GM19372 (cell line): ENCODE results near the gene CYP4A22.
A peak's percentile ranks its signal among the peaks of the same experiment; 100 is the strongest.
"Not testable (repeated sequence)": the region's sequence is repeated elsewhere in the genome, so short reads cannot be mapped to it uniquely, and the experiment has no call there.

Experiments
- ATAC-seq: cut with Tn5 transposase; IDR thresholded peaks from one replicate; pipeline ENCODE4 v1.9.1; 2021; ENCODE audit warnings: mild to moderate bottlenecking, low read depth, moderate library complexity; ENCODE audit not compliant: unreplicated experiment

CYP4A22 gene

DNA sequence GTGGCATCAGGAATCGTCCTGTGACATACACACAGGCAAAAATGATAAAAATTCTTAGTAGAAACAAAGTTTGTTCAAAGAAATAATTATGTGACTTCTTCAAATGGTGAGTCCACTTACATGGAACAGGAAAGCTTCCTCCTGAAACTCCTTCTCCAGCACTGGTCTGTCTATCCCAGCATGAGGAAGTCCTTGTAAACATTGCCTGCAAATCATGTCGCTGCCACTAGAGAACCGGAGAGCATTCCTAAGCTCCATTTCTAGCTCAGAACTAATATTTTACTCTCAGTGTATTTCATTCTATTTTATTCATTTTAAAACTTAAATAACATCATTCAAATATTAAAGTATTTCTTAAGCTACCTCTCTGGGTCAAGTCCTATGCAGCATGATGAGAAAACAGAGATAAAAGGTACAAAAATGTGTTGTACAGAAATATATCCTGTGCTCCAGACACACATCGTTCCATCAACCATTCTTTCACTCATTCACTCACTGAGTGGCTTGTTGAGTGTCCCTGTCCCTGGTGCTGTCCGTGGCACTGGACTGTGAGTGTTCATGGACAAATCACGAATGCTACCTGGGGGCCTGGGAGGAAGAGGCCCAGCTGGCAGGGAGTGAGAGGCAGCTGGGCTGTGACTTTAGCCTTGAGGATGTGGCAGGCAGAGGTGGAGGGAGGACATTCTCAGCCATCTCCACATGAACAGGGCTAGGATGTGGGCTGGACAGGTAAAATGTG is 10.0 kb downstream of the CYP4A22 start:
- ATAC-seq, result no peak

GRCh38 chr1:47149162-47149561 is 11.9 kb downstream of the CYP4A22 start:
- ATAC-seq, result not testable (repeated sequence)

- not testable (repeated sequence) for ATAC-seq
Measured at GRCh38 chr1:47156457-47156856, 19.2 kb downstream of the CYP4A22 start.

GRCh38 chr1:47157957-47158356 is 20.7 kb downstream of the CYP4A22 start:
- not testable (repeated sequence) for ATAC-seq

- no peak for ATAC-seq
Measured at GRCh38 chr1:47160716-47161115, 23.5 kb downstream of the CYP4A22 start.

DNA sequence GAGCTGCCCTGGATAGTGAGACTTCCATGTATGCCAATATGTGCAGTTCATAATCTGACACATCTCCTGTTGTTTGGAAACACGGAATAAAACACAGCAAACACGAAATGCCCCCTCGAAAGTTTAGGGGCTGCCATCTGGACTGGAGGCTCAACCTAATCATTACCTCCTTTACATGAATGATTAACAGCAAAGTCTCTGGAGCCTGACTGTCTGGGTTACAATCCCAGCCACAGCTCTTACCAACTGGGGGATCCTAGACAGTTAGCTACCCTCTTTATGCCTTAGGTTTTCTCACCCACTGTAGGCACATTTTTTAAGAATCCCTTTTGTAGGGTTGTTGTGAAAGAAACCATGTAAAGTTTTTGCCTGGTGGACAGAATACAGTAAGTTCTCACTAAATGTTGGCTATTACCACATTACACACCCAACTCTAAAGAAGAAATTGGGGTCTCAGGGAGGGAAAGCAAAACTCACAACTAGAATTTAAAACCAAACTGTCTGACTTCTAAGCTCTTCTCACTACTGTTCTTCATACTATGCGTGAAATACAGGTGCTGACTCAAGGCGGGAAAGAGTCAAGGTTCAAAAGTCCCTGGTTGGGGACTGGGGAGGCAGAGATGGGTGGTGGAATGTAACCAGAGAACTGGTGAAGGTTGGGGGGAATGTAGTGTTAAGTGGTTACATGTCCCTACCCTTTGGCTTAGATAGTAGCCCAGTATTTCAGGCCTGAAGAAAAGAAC is 24.2 kb downstream of the CYP4A22 start:
- ATAC-seq, result no peak

DNA sequence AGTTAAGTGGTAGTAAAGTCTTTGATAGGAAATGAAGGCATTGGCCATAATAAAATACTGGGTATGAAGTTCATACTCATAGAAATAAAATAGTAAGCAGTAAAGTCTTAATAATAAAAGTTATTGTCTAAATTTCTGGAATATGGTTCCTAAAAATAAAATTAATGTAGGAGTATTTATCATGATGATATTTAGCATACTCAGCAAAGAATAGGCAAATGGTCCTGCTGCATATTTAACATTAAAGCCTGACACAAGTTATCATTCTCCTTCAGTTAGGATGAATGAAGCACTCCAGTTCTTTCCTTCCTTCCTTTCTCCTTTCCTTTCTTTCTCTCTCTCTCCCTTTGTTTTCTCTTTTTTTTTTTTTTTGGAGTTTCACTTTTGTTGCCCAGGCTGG is 27.3 kb downstream of the CYP4A22 start:
- no peak for ATAC-seq

DNA sequence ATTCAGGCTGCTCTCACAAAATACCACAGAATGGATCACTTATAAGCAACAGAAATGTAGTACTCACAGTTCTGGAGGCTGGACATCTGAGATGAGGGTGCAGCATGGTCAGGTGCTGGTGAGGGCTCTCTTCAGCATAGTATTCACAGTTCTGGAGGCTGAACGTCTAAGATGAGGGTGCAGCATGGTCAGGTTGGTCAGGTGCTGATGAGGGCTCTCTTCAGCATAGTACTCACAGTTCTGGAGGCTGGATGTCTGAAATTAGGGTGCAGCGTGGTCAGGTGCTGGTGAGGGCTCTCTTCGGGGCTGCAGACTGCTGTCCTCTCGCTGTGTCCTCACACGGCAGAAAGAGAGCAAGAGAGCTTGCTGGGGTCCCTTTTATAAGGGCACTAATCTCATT is 35.5 kb downstream of the CYP4A22 start:
- ATAC-seq, result no peak

DNA sequence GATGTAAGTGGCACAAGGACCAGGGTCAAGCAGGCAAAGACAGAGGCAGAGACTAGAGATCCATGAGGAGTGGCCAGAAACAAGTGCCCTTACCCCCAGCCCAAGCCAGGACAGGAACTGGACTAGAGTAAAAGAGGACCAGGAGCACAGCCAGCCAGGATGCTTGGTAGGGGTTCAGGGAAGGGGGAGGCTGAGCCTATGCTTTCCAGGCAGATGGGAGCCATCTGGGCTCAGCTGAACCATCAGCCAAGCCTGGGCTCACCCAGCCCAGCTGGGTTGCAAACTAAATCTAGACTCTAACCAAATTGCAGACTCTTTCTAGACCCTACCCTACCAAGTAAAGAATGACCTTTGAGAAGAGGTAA is 37.4 kb downstream of the CYP4A22 start:
- no peak for ATAC-seq

DNA sequence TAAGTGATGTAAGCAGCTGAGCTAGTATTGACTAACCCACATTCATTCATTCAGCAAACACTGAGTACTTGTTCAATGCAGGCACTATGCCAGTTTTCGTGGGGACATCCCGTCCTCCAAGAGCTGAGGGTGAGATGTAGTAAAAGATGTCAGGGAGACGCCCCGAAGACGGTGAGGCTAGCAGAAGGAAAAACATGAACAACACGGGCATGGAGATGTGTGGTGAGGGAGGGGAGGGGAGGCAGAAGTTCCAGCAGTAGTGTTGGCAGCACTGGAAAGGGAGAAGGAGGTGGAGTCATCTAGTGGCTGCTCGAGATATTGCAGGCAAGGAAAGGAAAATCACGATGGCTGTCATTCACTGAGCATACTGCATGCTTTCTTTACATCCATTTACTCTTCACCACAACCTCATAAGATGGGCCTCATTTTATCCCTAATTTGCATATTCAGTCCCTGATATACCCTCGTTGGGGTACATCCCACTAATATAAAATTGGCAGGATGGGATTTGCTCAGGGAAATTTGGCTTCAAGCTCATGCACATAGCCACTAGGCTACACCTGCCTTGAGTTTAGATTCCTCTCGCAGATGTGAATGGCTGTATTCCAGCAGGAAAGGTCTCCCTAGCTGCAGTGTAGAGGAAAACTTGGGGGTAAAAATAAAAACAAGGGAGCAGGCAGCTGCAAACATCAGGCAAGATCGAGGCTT is 38.1 kb downstream of the CYP4A22 start:
- peak; percentile 44 for ATAC-seq

DNA sequence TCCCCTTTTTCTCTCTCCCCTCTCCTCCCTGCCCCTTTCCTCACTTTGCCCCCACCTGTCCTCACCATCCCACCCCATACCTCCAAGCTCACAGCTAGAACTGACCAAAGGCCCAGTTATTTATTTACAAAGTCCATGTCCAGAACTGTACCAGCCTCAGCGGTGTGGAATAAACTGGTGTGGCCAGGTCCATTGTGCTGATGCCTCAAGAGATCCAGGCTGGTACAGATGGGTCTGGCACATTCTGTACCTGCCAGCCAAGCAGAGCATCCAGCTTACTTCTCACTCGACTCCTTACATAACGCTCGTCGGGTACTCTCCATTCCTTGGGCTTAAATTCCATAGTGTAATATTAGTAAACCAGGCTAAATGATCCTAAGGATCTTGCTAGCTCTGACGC is 40.8 kb downstream of the CYP4A22 start:
- ATAC-seq, result no peak

GRCh38 chr1:47178654-47179016 is 41.4 kb downstream of the CYP4A22 start:
- ATAC-seq, result no peak

DNA sequence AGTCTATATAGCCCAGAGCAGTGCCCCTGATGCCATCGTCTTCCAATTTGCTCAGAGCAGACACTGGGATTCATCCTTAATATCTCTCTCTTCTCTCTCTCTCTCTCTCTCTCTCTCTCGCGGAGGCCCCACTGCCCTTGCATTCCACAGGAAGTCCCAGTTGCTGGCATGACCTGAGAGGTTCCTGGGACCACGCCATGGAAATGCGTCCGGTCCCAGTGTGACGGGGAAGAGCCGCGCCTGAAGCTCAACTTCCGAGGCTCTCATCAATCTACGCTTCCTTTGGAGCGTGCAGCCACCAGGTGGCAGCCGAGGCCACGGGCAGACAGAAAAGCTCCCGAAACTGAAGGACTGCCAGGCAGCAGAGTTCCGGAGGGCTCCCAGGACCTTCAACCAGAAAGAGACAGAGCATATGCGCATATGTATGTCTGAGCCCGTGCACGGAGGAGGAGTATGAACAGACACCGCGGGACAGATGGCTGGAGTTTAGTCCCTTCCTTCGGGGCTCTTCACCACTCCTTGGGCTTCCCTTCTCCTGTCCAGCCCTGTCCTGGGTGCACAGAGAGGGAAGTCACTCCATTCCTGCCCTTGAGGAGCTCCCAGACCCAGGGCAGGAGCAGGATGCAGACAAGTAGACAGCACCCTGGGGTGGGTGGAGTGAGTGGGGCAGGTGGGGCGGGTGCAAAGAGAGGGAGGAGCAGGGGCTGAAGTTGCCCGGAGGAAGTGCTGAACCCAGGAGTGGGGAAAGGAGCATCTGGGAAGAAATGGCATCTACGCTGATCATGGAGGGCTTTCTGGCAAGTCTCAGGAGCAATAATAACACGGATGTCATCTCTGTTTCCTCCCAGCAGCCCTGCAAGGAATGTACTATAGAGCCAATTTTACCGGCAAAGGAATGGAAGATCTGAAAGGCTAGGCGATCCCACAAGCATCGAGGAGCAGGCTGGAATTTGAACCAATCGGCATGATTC is 42.1 kb downstream of the CYP4A22 start:
- ATAC-seq, result peak; percentile 87

DNA sequence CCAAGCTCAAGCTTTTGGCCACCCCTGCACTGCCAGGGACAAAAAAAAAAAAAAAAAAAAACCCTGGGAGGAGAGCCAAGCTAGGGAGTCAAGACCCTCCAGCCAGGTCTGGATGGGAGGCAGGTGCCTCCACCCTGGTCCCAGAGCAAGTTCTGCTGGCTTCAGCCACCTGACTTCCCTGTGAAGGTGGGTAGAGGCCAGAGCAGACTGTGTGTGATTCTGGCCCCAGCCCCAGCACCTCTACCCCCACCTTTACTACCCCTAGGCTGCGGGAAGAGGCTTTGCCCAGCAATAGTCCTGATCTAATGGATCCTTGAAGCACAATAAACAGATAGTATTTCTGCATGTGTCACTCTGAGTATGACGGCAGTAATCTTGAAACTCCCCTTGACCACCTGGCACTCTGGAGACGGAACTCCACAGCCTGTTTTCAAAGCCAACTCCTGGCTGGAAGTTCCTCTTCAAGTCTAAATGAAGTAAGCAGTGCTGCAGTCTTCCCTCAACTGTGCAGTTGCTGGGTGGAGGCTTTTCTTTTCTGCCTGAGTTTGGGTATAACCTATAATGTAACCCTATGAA is 42.8 kb downstream of the CYP4A22 start:
- no peak for ATAC-seq

DNA sequence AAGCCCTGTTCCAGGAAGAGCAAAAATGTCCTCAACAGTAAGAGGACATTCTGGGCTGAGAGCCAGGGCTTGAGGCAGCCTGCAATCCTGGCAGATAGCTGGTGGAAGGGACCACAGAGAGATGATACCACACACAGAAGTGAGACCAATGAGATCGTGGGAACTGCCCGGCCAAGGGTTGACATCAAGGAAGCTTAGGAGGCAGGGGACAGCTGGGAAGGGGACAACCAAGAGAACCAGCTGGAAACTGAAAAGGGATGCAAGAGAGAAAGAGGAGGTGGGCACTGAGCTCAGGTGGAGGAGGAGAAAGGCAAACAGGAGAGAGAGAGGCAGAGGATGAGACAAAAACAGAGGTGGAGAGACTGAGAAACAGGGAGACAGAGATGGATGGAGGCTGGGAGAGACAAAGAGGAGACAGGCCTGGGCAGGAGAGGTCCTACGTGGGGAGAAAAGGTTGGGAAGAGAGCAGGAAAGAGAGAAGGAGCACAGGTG is 43.4 kb downstream of the CYP4A22 start:
- no peak for ATAC-seq

GRCh38 chr1:47181095-47181954 is 44.1 kb downstream of the CYP4A22 start:
- no peak for ATAC-seq

DNA sequence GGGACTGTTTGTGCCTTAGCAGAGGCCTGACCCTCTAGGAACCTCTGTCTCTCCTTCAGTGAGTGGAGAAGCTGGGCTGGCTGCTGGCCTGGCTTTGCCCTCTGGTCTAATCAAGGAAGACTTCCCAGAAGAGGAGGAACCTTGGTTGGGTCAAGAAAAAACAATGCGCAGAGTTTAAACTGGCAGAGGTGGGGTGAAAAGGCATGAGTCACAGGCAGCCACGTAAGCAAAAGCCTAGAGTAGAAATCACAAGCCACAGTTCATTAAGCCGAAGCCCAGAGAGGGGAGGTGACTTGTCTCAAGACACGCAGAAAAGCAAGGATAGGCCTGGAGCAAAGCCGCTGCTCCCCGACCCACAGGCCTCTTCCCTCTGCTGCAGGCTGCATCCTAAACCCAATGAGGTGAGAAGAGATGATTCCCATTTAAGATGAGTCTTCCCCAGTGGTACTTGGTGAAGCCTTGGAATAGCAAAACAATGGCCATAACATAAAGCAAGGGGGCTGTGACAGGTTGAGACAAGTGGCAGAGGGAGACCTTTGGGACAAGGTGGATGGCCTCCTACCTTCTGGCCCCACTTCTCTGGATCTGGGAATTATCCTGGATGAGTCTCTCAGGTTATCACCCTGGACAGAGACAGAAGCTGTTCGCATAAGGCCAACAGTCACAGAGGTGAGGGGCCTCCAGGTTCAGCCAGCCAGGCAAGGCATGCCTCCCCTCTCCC is 44.9 kb downstream of the CYP4A22 start:
- ATAC-seq, result no peak

GRCh38 chr1:47182676-47183235 is 45.5 kb downstream of the CYP4A22 start:
- no peak for ATAC-seq
